Stimulated activated CD4-positive, alpha-beta T cell treated with anti-CD3 and anti-CD28 coated beads, Interleukin-4, amount 100 ng/mL, for 4 hours (primary cell): ENCODE results near the gene CCNB1IP1.
"Not testable (repeated sequence)": the region's sequence is repeated elsewhere in the genome, so short reads cannot be mapped to it uniquely, and the experiment has no call there.

Experiments used
- DNase-seq, 2 experiments: peaks; one replicate each; pipeline ENCODE4 v3.0.0-alpha.2; 2020

The CCNB1IP1 gene

GRCh38 chr14:20332788-20333493 lies at the start of gene CCNB1IP1:
Gene CCNB1IP1 (minus strand): TSS chr14:20333279. CDS start chr14:20316523, 16,756 bp downstream.
- DNase-seq: peak; percentile 13 to 42

GRCh38 chr14:20382526-20382925 lies 49.4 kb upstream of the CCNB1IP1 start:
- no peak for DNase-seq

- DNase-seq: no peak
Observed at GRCh38 chr14:20381341-20381740, 48.3 kb upstream of the CCNB1IP1 start.

- no peak for DNase-seq
Observed at GRCh38 chr14:20380681-20381080, 47.6 kb upstream of the CCNB1IP1 start.

GRCh38 chr14:20379743-20380142 lies 46.7 kb upstream of the CCNB1IP1 start:
- no peak for DNase-seq

GRCh38 chr14:20377171-20377570 lies 44.1 kb upstream of the CCNB1IP1 start:
- no peak for DNase-seq

GRCh38 chr14:20376071-20376588 lies 43.1 kb upstream of the CCNB1IP1 start:
- DNase-seq: no peak

- no peak for DNase-seq
Observed at GRCh38 chr14:20375471-20375870, 42.4 kb upstream of the CCNB1IP1 start.

- DNase-seq: no peak
Observed at GRCh38 chr14:20372796-20373195, 39.7 kb upstream of the CCNB1IP1 start.

GRCh38 chr14:20365928-20366327 lies 32.8 kb upstream of the CCNB1IP1 start:
- no peak for DNase-seq

- DNase-seq: not testable (repeated sequence)
Observed at GRCh38 chr14:20358474-20358873, 25.4 kb upstream of the CCNB1IP1 start.

- no peak for DNase-seq
Observed at GRCh38 chr14:20356422-20356821, 23.3 kb upstream of the CCNB1IP1 start.

GRCh38 chr14:20350860-20351259 lies 17.8 kb upstream of the CCNB1IP1 start:
- DNase-seq: no peak

- DNase-seq: no peak
Observed at GRCh38 chr14:20350282-20350681, 17.2 kb upstream of the CCNB1IP1 start.

- no peak for DNase-seq
Observed at GRCh38 chr14:20347747-20348146, 14.7 kb upstream of the CCNB1IP1 start.

- DNase-seq: no peak
Observed at GRCh38 chr14:20346713-20347112, 13.6 kb upstream of the CCNB1IP1 start.

- DNase-seq: no peak
Observed at GRCh38 chr14:20345366-20345765, 12.3 kb upstream of the CCNB1IP1 start.

GRCh38 chr14:20343862-20344220 lies 10.8 kb upstream of the CCNB1IP1 start:
- no peak for DNase-seq

GRCh38 chr14:20343092-20343861 lies 10.2 kb upstream of the CCNB1IP1 start, which contains the start of gene PARP2:
Gene PARP2 (plus strand): TSS chr14:20343635. CDS start chr14:20343642, 7 bp downstream.
- DNase-seq: peak; percentile 89 to 91

- no peak for DNase-seq
Observed at GRCh38 chr14:20341646-20342045, 8.6 kb upstream of the CCNB1IP1 start.

GRCh38 chr14:20341032-20341431 lies 8.0 kb upstream of the CCNB1IP1 start:
- DNase-seq: not testable (repeated sequence)

- no peak for DNase-seq
Observed at GRCh38 chr14:20334017-20334416, 938 bp upstream of the CCNB1IP1 start.

- DNase-seq: no peak
Observed at GRCh38 chr14:20333494-20333841, 389 bp upstream of the CCNB1IP1 start.

- DNase-seq: no peak
Observed at GRCh38 chr14:20332431-20332787, 670 bp downstream of the CCNB1IP1 start.
